Measurements from ENCODE around the gene EPHA6.
A peak's percentile ranks its signal among the peaks of the same experiment; 100 is the strongest.
"Not testable (repeated sequence)": the region's sequence is repeated elsewhere in the genome, so short reads cannot be mapped to it uniquely, and the experiment has no call there.

EPHA6 gene

GRCh38 chr3:96843505-96844203, 29.3 kb downstream of the EPHA6 start:
- DNase-seq (ENCODE audit: low read depth in 1 of 2, low spot score in 1 of 2), result no peak

GRCh38 chr3:96844204-96844514, 29.8 kb downstream of the EPHA6 start:
- in situ Hi-C loops (cut with HindIII; ENCODE audit: low pct_unique_long_range_greater_than_20kb, low sequenced_read_pairs), result no loop called here
- TF ChIP-seq JUND (IDR thresholded peaks at IDR 0.05; ENCODE audit: low read depth), result no peak
- no peak for DNase-seq (ENCODE audit: low read depth in 1 of 2, low spot score in 1 of 2)

More at GRCh38 chr3:96843505-96844203, 29.3 kb downstream of the EPHA6 start:
- no peak for TF ChIP-seq JUND (IDR thresholded peaks at IDR 0.05; ENCODE audit: low read depth)
- in situ Hi-C loops (cut with HindIII; ENCODE audit: low pct_unique_long_range_greater_than_20kb, low sequenced_read_pairs), result no loop called here

GRCh38 chr3:96852849-96853248, 38.5 kb downstream of the EPHA6 start:
- peak in 1 of 2 experiments; percentile 30 for DNase-seq (ENCODE audit: low read depth in 1 of 2, low spot score in 1 of 2)

GRCh38 chr3:96860882-96861281, 46.5 kb downstream of the EPHA6 start:
- in situ Hi-C loops (cut with HindIII; ENCODE audit: low pct_unique_long_range_greater_than_20kb, low sequenced_read_pairs), result no loop called here
- no peak for TF ChIP-seq JUND (IDR thresholded peaks at IDR 0.05; ENCODE audit: low read depth)
- DNase-seq (ENCODE audit: low read depth in 1 of 2, low spot score in 1 of 2), result no peak

More at GRCh38 chr3:96852849-96853248, 38.5 kb downstream of the EPHA6 start:
- TF ChIP-seq JUND (IDR thresholded peaks at IDR 0.05; ENCODE audit: low read depth), result no peak
- in situ Hi-C loops (cut with HindIII; ENCODE audit: low pct_unique_long_range_greater_than_20kb, low sequenced_read_pairs), result no loop called here

- TF ChIP-seq JUND (IDR thresholded peaks at IDR 0.05; ENCODE audit: low read depth), result no peak
- in situ Hi-C loops (cut with HindIII; ENCODE audit: low pct_unique_long_range_greater_than_20kb, low sequenced_read_pairs), result no loop called here
- peak in 1 of 2 experiments; percentile 76 for DNase-seq (ENCODE audit: low read depth in 1 of 2, low spot score in 1 of 2)
Measured at GRCh38 chr3:96863129-96863740, 48.8 kb downstream of the EPHA6 start.

GRCh38 chr3:96865605-96866004, 51.2 kb downstream of the EPHA6 start:
- in situ Hi-C loops (cut with HindIII; ENCODE audit: low pct_unique_long_range_greater_than_20kb, low sequenced_read_pairs), result no loop called here
- TF ChIP-seq JUND (IDR thresholded peaks at IDR 0.05; ENCODE audit: low read depth), result no peak

GRCh38 chr3:96869316-96869715, 54.9 kb downstream of the EPHA6 start:
- no peak for DNase-seq (ENCODE audit: low read depth in 1 of 2, low spot score in 1 of 2)
- in situ Hi-C loops (cut with HindIII; ENCODE audit: low pct_unique_long_range_greater_than_20kb, low sequenced_read_pairs), result no loop called here
- no peak for TF ChIP-seq JUND (IDR thresholded peaks at IDR 0.05; ENCODE audit: low read depth)

More at GRCh38 chr3:96865605-96866004, 51.2 kb downstream of the EPHA6 start:
- no peak for DNase-seq (ENCODE audit: low read depth in 1 of 2, low spot score in 1 of 2)

- in situ Hi-C loops (cut with HindIII; ENCODE audit: low pct_unique_long_range_greater_than_20kb, low sequenced_read_pairs), result no loop called here
- no peak for DNase-seq (ENCODE audit: low read depth in 1 of 2, low spot score in 1 of 2)
- TF ChIP-seq JUND (IDR thresholded peaks at IDR 0.05; ENCODE audit: low read depth), result no peak
Measured at GRCh38 chr3:96877510-96877909, 63.1 kb downstream of the EPHA6 start.

GRCh38 chr3:96900031-96900430, 85.6 kb downstream of the EPHA6 start:
- in situ Hi-C loops (cut with HindIII; ENCODE audit: low pct_unique_long_range_greater_than_20kb, low sequenced_read_pairs), result no loop called here
- TF ChIP-seq JUND (IDR thresholded peaks at IDR 0.05; ENCODE audit: low read depth), result no peak
- no peak for DNase-seq (ENCODE audit: low read depth in 1 of 2, low spot score in 1 of 2)

GRCh38 chr3:96900566-96900965, 86.2 kb downstream of the EPHA6 start:
- in situ Hi-C loops (cut with HindIII; ENCODE audit: low pct_unique_long_range_greater_than_20kb, low sequenced_read_pairs), result no loop called here
- no peak for TF ChIP-seq JUND (IDR thresholded peaks at IDR 0.05; ENCODE audit: low read depth)
- DNase-seq (ENCODE audit: low read depth in 1 of 2, low spot score in 1 of 2), result no peak

GRCh38 chr3:96915445-96915844, 101.1 kb downstream of the EPHA6 start:
- DNase-seq (ENCODE audit: low read depth in 1 of 2, low spot score in 1 of 2), result no peak
- in situ Hi-C loops (cut with HindIII; ENCODE audit: low pct_unique_long_range_greater_than_20kb, low sequenced_read_pairs), result no loop called here
- no peak for TF ChIP-seq JUND (IDR thresholded peaks at IDR 0.05; ENCODE audit: low read depth)

GRCh38 chr3:96931119-96931862, 116.9 kb downstream of the EPHA6 start:
- DNase-seq (ENCODE audit: low read depth in 1 of 2, low spot score in 1 of 2), result no peak
- TF ChIP-seq JUND (IDR thresholded peaks at IDR 0.05; ENCODE audit: low read depth), result no peak
- in situ Hi-C loops (cut with HindIII; ENCODE audit: low pct_unique_long_range_greater_than_20kb, low sequenced_read_pairs), result no loop called here

GRCh38 chr3:96942131-96942530, 127.7 kb downstream of the EPHA6 start:
- in situ Hi-C loops (cut with HindIII; ENCODE audit: low pct_unique_long_range_greater_than_20kb, low sequenced_read_pairs), result not testable (repeated sequence)

More at GRCh38 chr3:96942131-96942530, 127.7 kb downstream of the EPHA6 start:
- DNase-seq (ENCODE audit: low read depth in 1 of 2, low spot score in 1 of 2), result not testable (repeated sequence)

Data from T47D (cell line).